ENCODE data around the gene COL5A3.

GRCh38 chr19:9943744-9944143 lies 66.6 kb downstream of the COL5A3 start:
- TF ChIP-seq EZH2phosphoT487 (IDR thresholded peaks at IDR 0.05; ENCODE audit: low read depth, severe bottlenecking, unreplicated experiment) (no peak), CTCF (IDR thresholded peaks at IDR 0.05; ENCODE audit: poor library complexity) (no peak), EZH2 (IDR thresholded peaks at IDR 0.05; ENCODE audit: borderline replicate concordance) (no peak)

Measured in hepatocyte (in vitro differentiated cells).